B cell (primary cell): Measurements from ENCODE around the gene NDST3. TPM values are rescaled to one million over a fixed set of nuclear protein-coding genes. Genes with fewer than 3 reads are reported as not detected.

Experiments
- ATAC-seq: fragments of 200-7000 bp; cut with Tn5 transposase; one replicate; pipeline ENCODE4 v1.10.0; 2021; ENCODE audit warnings: low read depth, mild to moderate bottlenecking, moderate number of reproducible peaks, moderate library complexity
- CTCF ChIA-PET: fragments of 350-600 bp; sonication (Branson Sonifier 250); formaldehyde crosslinking; loops from one replicate; lab custom pipeline; 2021; ENCODE audit warnings: antibody characterized with exemption, inconsistent platforms; lab: Charles Lee
- POLR2A ChIA-PET: fragments of 350-600 bp; sonication (Branson Sonifier 250); formaldehyde crosslinking; loops from one replicate; lab custom pipeline; 2021; ENCODE audit warnings: antibody characterized with exemption; lab: Charles Lee
- DNase-seq: peaks from one replicate; pipeline ENCODE4 v3.0.0; 2013
- H2AFZ ChIP-seq: 2 replicates; pipeline ENCODE4 v1.6.1; 2012; ENCODE audit warnings: mild to moderate bottlenecking, low read depth, low read length; ENCODE audit not compliant: insufficient read depth, poor library complexity, severe bottlenecking
- H3K27ac ChIP-seq, 2 donors: 1 replicate in 1 of 2; 2 replicates in 1 of 2; pipeline ENCODE4 v1.5.1; 2012 to 2013; ENCODE audit warnings: low read length in 2 of 2, mild to moderate bottlenecking in 2 of 2, moderate library complexity in 1 of 2
- H3K27me3 ChIP-seq, 4 experiments: fragments of 200-600 bp in 1 of 4; sonication (generic) in 1 of 4; replicated peaks in 1 of 4; 1 replicate in 2 of 4; 2 replicates in 2 of 4; pipeline versions ENCODE4 v1.6.1 to v1.7.0; 2013 to 2016; ENCODE audit warnings: low read length in 3 of 4, mild to moderate bottlenecking in 2 of 4, mixed read lengths in 1 of 4, moderate library complexity in 1 of 4; ENCODE audit not compliant: insufficient read depth in 4 of 4, control insufficient read depth in 3 of 4; ENCODE audit errors: control extremely low read depth in 1 of 4
- H3K36me3 ChIP-seq, 2 experiments: replicated peaks in 1 of 2; 1 replicate in 1 of 2; 2 replicates in 1 of 2; pipeline versions ENCODE4 v1.6.1 to v1.7.1; 2013; ENCODE audit warnings: low read length in 1 of 2; ENCODE audit not compliant: insufficient read depth in 2 of 2, control insufficient read depth in 1 of 2; ENCODE audit errors: control extremely low read depth in 1 of 2, extremely low read depth in 1 of 2
- H3K4me1 ChIP-seq, 2 donors: fragments of 200-600 bp in 1 of 2; sonication (generic) in 1 of 2; 1 replicate in 1 of 2; 2 replicates in 1 of 2; pipeline versions ENCODE4 v1.5.1 to v1.6.1; 2013 to 2017; ENCODE audit warnings: low read length in 2 of 2; ENCODE audit not compliant: control insufficient read depth in 2 of 2, insufficient read depth in 2 of 2
- H3K4me2 ChIP-seq: replicated peaks from 2 replicates; pipeline ENCODE3; 2012; ENCODE audit warnings: mild to moderate bottlenecking, low read depth, low read length; ENCODE audit not compliant: poor library complexity, severe bottlenecking
- H3K4me3 ChIP-seq, 5 experiments: fragments of 200-600 bp in 1 of 5; sonication (generic) in 1 of 5; 1 replicate in 3 of 5; 2 replicates in 2 of 5; pipeline versions ENCODE4 v1.5.1 to v1.7.0; 2011 to 2016; ENCODE audit warnings: low read length in 4 of 5, mild to moderate bottlenecking in 4 of 5, low read depth in 2 of 5, control low read depth in 1 of 5, moderate library complexity in 1 of 5; ENCODE audit not compliant: insufficient read depth in 1 of 5; ENCODE audit errors: control extremely low read depth in 1 of 5, extremely low read depth in 1 of 5
- H3K79me2 ChIP-seq: fragments of 200-600 bp; sonication (generic); one replicate; pipeline ENCODE4 v1.6.0; 2016; ENCODE audit warnings: low read length; ENCODE audit not compliant: control insufficient read depth, insufficient read depth
- H3K9ac ChIP-seq: fragments of 200-600 bp; sonication (generic); 2 replicates; pipeline ENCODE4 v1.6.1; 2017; ENCODE audit warnings: mild to moderate bottlenecking, low read length, moderate library complexity
- H3K9me3 ChIP-seq, 3 donors: one replicate each; pipeline versions ENCODE4 v1.6.1 to v1.7.1; 2013; ENCODE audit warnings: low read length in 2 of 3; ENCODE audit not compliant: control insufficient read depth in 2 of 3, insufficient read depth in 1 of 3; ENCODE audit errors: control extremely low read depth in 1 of 3
- H4K20me1 ChIP-seq: 2 replicates; pipeline ENCODE4 v1.6.0; 2012; ENCODE audit warnings: mild to moderate bottlenecking, low read length; ENCODE audit not compliant: insufficient read depth, control insufficient read depth, poor library complexity, severe bottlenecking
- H3K27ac Mint-ChIP-seq: one replicate; pipeline ENCODE4 v1.8.0; 2021; ENCODE audit warnings: mixed read lengths
- H3K27me3 Mint-ChIP-seq: one replicate; pipeline ENCODE4 v1.8.0; 2021; ENCODE audit warnings: mixed read lengths
- H3K4me1 Mint-ChIP-seq: one replicate; pipeline ENCODE4 v1.8.0; 2021; ENCODE audit warnings: mixed read lengths
- H3K4me3 Mint-ChIP-seq: one replicate; pipeline ENCODE4 v1.8.0; 2021; ENCODE audit warnings: mixed read lengths
- H3K9me3 Mint-ChIP-seq: one replicate; pipeline ENCODE4 v1.8.0; 2022; ENCODE audit warnings: mixed read lengths; ENCODE audit not compliant: insufficient read depth
- CTCF ChIP-seq: fragments of 200-600 bp; IDR thresholded peaks from one replicate; pipeline ENCODE4 v1.8.0; 2022; ENCODE audit warnings: antibody characterized with exemption, mild to moderate bottlenecking
- EZH2 ChIP-seq: IDR thresholded peaks from 2 replicates; pipeline ENCODE4 v1.6.1; 2012; ENCODE audit warnings: borderline replicate concordance, low read depth, mild to moderate bottlenecking, moderate library complexity, low read length; ENCODE audit not compliant: insufficient read depth, poor library complexity, severe bottlenecking
- WGBS: methylation state at CpG from one replicate; pipeline ENCODE4 v1.1.5; 2013; ENCODE audit warnings: missing lambda C conversion rate; ENCODE audit not compliant: insufficient coverage; 5-methylcytosine and 5-hydroxymethylcytosine counted together
- intact Hi-C: fragments of 100-400 bp; cut with micrococcal nuclease; formaldehyde crosslinking; loops from one replicate; pipeline ENCODE4 v1.10.0; 2022
- polyA plus RNA-seq: library from polyadenylated mRNA; depleted of rRNA; stranded (reverse); fragments of >200 nt; gene quantifications from 2 replicates; pipeline ENCODE4 v1.2.3, GENCODE V29; 2012
- total RNA-seq, 2 donors: library from RNA; stranded (reverse); fragments of 120-200 nt in 1 of 2; gene quantifications; 1 replicate in 1 of 2; 2 replicates in 1 of 2; pipeline versions ENCODE4 v1.2.3 to v1.2.4, GENCODE V29; 2013 to 2022

NDST3 gene
- total and polyA plus RNA-seq, 2 donors (not counting 1 experiment from before 2014, with no cell fraction given) = not detected

GRCh38 chr4:118284169-118284568 is 249.9 kb downstream of the NDST3 start:
- ATAC-seq (peak; percentile 63), DNase-seq (peak; percentile 53)
- H3K27me3 Mint-ChIP-seq = no peaks in the 10 kb centered on the region
- H3K9ac ChIP-seq = no peak overlapping the region
- intact Hi-C loops = no loop called here
- peaks cover 40% of the 10 kb centered on the region for H3K4me1 Mint-ChIP-seq
- ChIA-PET CTCF (interaction anchor here (0.8 to 1.0 kb wide), 2 partner anchors 11 to 13 kb away, joined by 3 read pairs; no protein-coding TSS in a partner anchor), POLR2A (no interaction called here)
- H3K4me1 ChIP-seq = peaks cover 27 to 28% of the 10 kb centered on the region in 2 donors
- 50% methylated on average over 3 of the region's 3 CpGs for WGBS
- H3K79me2 ChIP-seq = peaks cover 2% of the 10 kb centered on the region
- H4K20me1 ChIP-seq = no peaks in the 10 kb centered on the region
- H2AFZ ChIP-seq = peak overlapping the region; percentile 32
- TF ChIP-seq CTCF = no peak
- no peak for TF ChIP-seq EZH2
- H3K4me3 ChIP-seq = no peak overlapping the region
- H3K27ac ChIP-seq = no peak overlapping the region
- peak overlapping the region; percentile 12 for H3K4me2 ChIP-seq
- no peaks in the 10 kb centered on the region for H3K9me3 ChIP-seq
- no peak overlapping the region for H3K27ac Mint-ChIP-seq
- no peak overlapping the region for H3K4me3 Mint-ChIP-seq
- peaks cover 1 to 17% of the 10 kb centered on the region in 2 experiments for H3K36me3 ChIP-seq
- no peaks in the 10 kb centered on the region for H3K27me3 ChIP-seq
- H3K9me3 Mint-ChIP-seq = no peaks in the 10 kb centered on the region

- Histone ChIP-seq H3K79me2 (no peaks in the 10 kb centered on the region), H3K27me3 (no peaks in the 10 kb centered on the region), H3K27ac (no peak overlapping the region), H3K4me1 (peaks cover 10 to 12% of the 10 kb centered on the region in 2 donors), H2AFZ (no peak overlapping the region), H3K4me2 (no peak overlapping the region), H3K4me3 (no peak overlapping the region), H3K36me3 (peaks cover 1 to 17% of the 10 kb centered on the region in 2 experiments), H3K9ac (no peak overlapping the region), H4K20me1 (no peaks in the 10 kb centered on the region), H3K9me3 (no peaks in the 10 kb centered on the region)
- H3K4me1 Mint-ChIP-seq = peaks cover 24% of the 10 kb centered on the region
- intact Hi-C loops = no loop called here
- 100% methylated on average over 3 of the region's 4 CpGs for WGBS
- no peak overlapping the region for H3K27ac Mint-ChIP-seq
- TF ChIP-seq CTCF = no peak
- no peak for TF ChIP-seq EZH2
- ChIA-PET CTCF (interaction anchor here (1.2 kb wide), 1 partner anchor 15 kb away, joined by 3 read pairs; no protein-coding TSS in a partner anchor), POLR2A (no interaction called here)
- no peak overlapping the region for H3K4me3 Mint-ChIP-seq
- ATAC-seq (no peak), DNase-seq (no peak)
- no peaks in the 10 kb centered on the region for H3K9me3 Mint-ChIP-seq
- no peaks in the 10 kb centered on the region for H3K27me3 Mint-ChIP-seq
These were observed 251.6 kb downstream of the NDST3 start for GRCh38 chr4:118285931-118286330.
